SU-DHL-6 (cell line): Measurements from ENCODE around the gene NDNF.

ENCODE experiments used
- H2AFZ ChIP-seq: fragments of 200-600 bp; sonication (generic); 2 replicates; pipeline ENCODE4 v1.6.1; 2014; ENCODE audit warnings: low read depth, mild to moderate bottlenecking, moderate library complexity, mixed read lengths, antibody characterized with exemption, low read length; ENCODE audit not compliant: severe bottlenecking
- H3F3A ChIP-seq: fragments of 200-600 bp; shearing (Covaris generic); 2 replicates; pipeline ENCODE4 v1.6.0; 2016; ENCODE audit warnings: antibody characterized with exemption, mild to moderate bottlenecking; ENCODE audit not compliant: insufficient read depth
- H3K27ac ChIP-seq: fragments of 200-600 bp; sonication (generic); 2 replicates; pipeline ENCODE4 v1.5.1; 2016; ENCODE audit warnings: low read depth, mild to moderate bottlenecking, low read length, moderate library complexity, mixed read lengths
- H3K27me3 ChIP-seq: fragments of 200-600 bp; sonication (generic), shearing (Covaris generic); 2 replicates; pipeline ENCODE4 v1.6.0; 2014; ENCODE audit warnings: mild to moderate bottlenecking, low read length
- H3K36me3 ChIP-seq: fragments of 200-600 bp; sonication (generic); 2 replicates; pipeline ENCODE4 v1.6.1; 2014; ENCODE audit warnings: mild to moderate bottlenecking, low read length, mixed read lengths
- H3K4me2 ChIP-seq: fragments of 300-600, 200-600 bp; shearing (Covaris generic), sonication (generic); 2 replicates; pipeline ENCODE4 v1.6.0; 2014; ENCODE audit warnings: low read length, low read depth, mild to moderate bottlenecking; ENCODE audit not compliant: poor library complexity, severe bottlenecking
- H3K4me3 ChIP-seq: fragments of 200-600 bp; sonication (generic); 2 replicates; pipeline ENCODE4 v1.5.1; 2014; ENCODE audit warnings: antibody characterized with exemption, low read length, mild to moderate bottlenecking, mixed read lengths; ENCODE audit not compliant: insufficient read depth, poor library complexity, severe bottlenecking
- H3K79me2 ChIP-seq: fragments of 200-600 bp; sonication (generic); 2 replicates; pipeline ENCODE4 v1.6.1; 2014; ENCODE audit warnings: mild to moderate bottlenecking, low read length, moderate library complexity; ENCODE audit not compliant: insufficient read depth
- H3K9ac ChIP-seq: fragments of 200-600 bp; sonication (generic); 2 replicates; pipeline ENCODE4 v1.7.0; 2014; ENCODE audit warnings: mild to moderate bottlenecking, low read length
- H3K9me2 ChIP-seq: fragments of 200-600 bp; sonication (generic); replicated peaks from 2 replicates; pipeline ENCODE4 v1.6.1; 2014; ENCODE audit warnings: low read length; ENCODE audit not compliant: insufficient read depth
- H3K9me3 ChIP-seq: fragments of 200-600 bp; sonication (generic); 2 replicates; pipeline ENCODE4 v1.6.1; 2014; ENCODE audit warnings: low read length, mixed read lengths; ENCODE audit not compliant: insufficient read depth
- H4K20me1 ChIP-seq: fragments of 200-600 bp; sonication (generic); 2 replicates; pipeline ENCODE4 v1.6.1; 2014; ENCODE audit warnings: low read depth, mild to moderate bottlenecking, antibody characterized with exemption, low read length, moderate library complexity, mixed read lengths
- EZH2phosphoT487 ChIP-seq: fragments of 200-600 bp; sonication (generic), shearing (Covaris generic); conservative IDR thresholded peaks from 2 replicates; pipeline ENCODE4 v1.6.1; 2018; ENCODE audit warnings: mild to moderate bottlenecking, antibody characterized with exemption, low read length, moderate library complexity, mixed read lengths
- TF ChIP-seq, protein P1 (sequence below): fragments of 200-600 bp; sonication (generic); IDR thresholded peaks from one replicate; pipeline ENCODE4 v1.5.1; 2017; ENCODE audit warnings: antibody characterized with exemption, mild to moderate bottlenecking, low read length, moderate library complexity; ENCODE audit not compliant: insufficient read depth, poor library complexity, severe bottlenecking

NDNF gene

GRCh38 chr4:120995266-120996010, 76.9 kb downstream of the NDNF start:
- Histone ChIP-seq H3K9ac (no peak overlapping the region), H2AFZ (no peak overlapping the region), H3K4me3 (no peak overlapping the region), H3K36me3 (no peaks in the 10 kb centered on the region), H3K4me2 (no peak overlapping the region), H3K9me2 (no peaks in the 10 kb centered on the region), H3K9me3 (no peaks in the 10 kb centered on the region), H4K20me1 (no peaks in the 10 kb centered on the region), H3K27ac (no peak overlapping the region), H3K27me3 (no peaks in the 10 kb centered on the region), H3K79me2 (no peaks in the 10 kb centered on the region), H3F3A (no peaks in the 10 kb centered on the region)
- TF ChIP-seq, protein P1, sequence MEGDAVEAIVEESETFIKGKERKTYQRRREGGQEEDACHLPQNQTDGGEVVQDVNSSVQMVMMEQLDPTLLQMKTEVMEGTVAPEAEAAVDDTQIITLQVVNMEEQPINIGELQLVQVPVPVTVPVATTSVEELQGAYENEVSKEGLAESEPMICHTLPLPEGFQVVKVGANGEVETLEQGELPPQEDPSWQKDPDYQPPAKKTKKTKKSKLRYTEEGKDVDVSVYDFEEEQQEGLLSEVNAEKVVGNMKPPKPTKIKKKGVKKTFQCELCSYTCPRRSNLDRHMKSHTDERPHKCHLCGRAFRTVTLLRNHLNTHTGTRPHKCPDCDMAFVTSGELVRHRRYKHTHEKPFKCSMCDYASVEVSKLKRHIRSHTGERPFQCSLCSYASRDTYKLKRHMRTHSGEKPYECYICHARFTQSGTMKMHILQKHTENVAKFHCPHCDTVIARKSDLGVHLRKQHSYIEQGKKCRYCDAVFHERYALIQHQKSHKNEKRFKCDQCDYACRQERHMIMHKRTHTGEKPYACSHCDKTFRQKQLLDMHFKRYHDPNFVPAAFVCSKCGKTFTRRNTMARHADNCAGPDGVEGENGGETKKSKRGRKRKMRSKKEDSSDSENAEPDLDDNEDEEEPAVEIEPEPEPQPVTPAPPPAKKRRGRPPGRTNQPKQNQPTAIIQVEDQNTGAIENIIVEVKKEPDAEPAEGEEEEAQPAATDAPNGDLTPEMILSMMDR = no peak
- TF ChIP-seq EZH2phosphoT487 = no peak

GRCh38 chr4:120994521-120994920, 77.8 kb downstream of the NDNF start:
- no peaks in the 10 kb centered on the region for H3F3A ChIP-seq
- TF ChIP-seq, protein P1 = no peak
- TF ChIP-seq EZH2phosphoT487 = no peak
- H3K27me3 ChIP-seq = no peaks in the 10 kb centered on the region
- no peaks in the 10 kb centered on the region for H3K9me3 ChIP-seq
- H3K4me3 ChIP-seq = no peak overlapping the region
- H3K36me3 ChIP-seq = no peaks in the 10 kb centered on the region
- no peak overlapping the region for H3K4me2 ChIP-seq
- no peak overlapping the region for H2AFZ ChIP-seq
- no peak overlapping the region for H3K27ac ChIP-seq
- no peaks in the 10 kb centered on the region for H3K9me2 ChIP-seq
- H4K20me1 ChIP-seq = no peaks in the 10 kb centered on the region
- no peak overlapping the region for H3K9ac ChIP-seq
- no peaks in the 10 kb centered on the region for H3K79me2 ChIP-seq

DNA sequence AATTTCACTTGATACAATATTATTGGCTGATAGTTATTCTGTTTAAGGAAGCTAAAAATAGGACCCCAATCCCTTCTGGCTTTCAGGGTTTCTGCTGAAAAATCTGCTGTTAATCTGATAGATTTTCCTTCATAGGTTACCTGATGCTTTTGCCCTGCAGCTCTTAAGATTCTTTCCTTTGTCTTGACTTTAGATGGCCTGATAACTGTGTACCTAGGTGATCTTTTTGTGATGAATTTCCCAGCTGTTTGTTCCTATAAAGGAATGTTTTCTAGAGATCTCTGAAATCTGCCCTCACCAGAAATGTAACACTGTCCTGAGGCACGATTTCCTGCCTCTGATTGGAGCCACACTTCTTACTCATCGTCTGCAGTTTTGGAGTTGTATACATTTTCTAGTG, 80.5 kb downstream of the NDNF start:
- Histone ChIP-seq H3K4me3 (no peak overlapping the region), H3K4me2 (no peak overlapping the region), H3K9ac (no peak overlapping the region), H3K79me2 (no peaks in the 10 kb centered on the region), H3K36me3 (no peaks in the 10 kb centered on the region), H3K27ac (no peak overlapping the region), H3K9me3 (no peaks in the 10 kb centered on the region), H4K20me1 (no peaks in the 10 kb centered on the region), H3F3A (no peaks in the 10 kb centered on the region), H3K27me3 (no peaks in the 10 kb centered on the region), H2AFZ (no peak overlapping the region), H3K9me2 (no peaks in the 10 kb centered on the region)
- TF ChIP-seq, protein P1 = no peak
- no peak for TF ChIP-seq EZH2phosphoT487
